Endothelial cell of umbilical vein (primary cell): ENCODE data around the gene KRTAP5-2. TPM values are rescaled to one million over a fixed set of nuclear protein-coding genes. Genes with fewer than 3 reads are reported as not detected.

Experiments used
- BruUV-seq: library from RNA; stranded (reverse); fragments of 400-500 nt; replicated peaks from 2 replicates; lab custom pipeline; 2021; lab: Mats Ljungman, UMichigan
- CTCF ChIA-PET: fragments of 300-600, 350-600 bp; sonication (Branson Sonifier 250); formaldehyde crosslinking; loops from one replicate; lab custom pipeline; 2021; ENCODE audit warnings: antibody characterized with exemption, inconsistent platforms; lab: Charles Lee
- POLR2A ChIA-PET: fragments of 300-600, 350-600 bp; sonication (Branson Sonifier 250); formaldehyde crosslinking; loops from one replicate; lab custom pipeline; 2021; ENCODE audit warnings: antibody characterized with exemption, inconsistent platforms; lab: Charles Lee
- DNase-seq: peaks from one replicate; pipeline ENCODE4 v3.0.0-alpha.2; 2011; ENCODE audit warnings: low read depth, low spot score
- FAIRE-seq: peaks from 2 replicates; lab custom pipeline; 2011; peaks lifted over from hg19 to GRCh38; lab: Jason Lieb, UNC
- H2AFZ ChIP-seq: 2 replicates; pipeline ENCODE4 v1.6.0; 2012; ENCODE audit warnings: low read depth, low read length, control low read depth, inconsistent platforms
- H3K27ac ChIP-seq: 2 replicates; pipeline ENCODE4 v1.5.1; 2011; ENCODE audit warnings: low read depth, mild to moderate bottlenecking, control low read depth, low read length, moderate library complexity; ENCODE audit not compliant: insufficient read depth
- H3K27me3 ChIP-seq, 2 experiments: 2 replicates each; pipeline versions ENCODE4 v1.6.0 to v1.6.1; 2011; ENCODE audit warnings: low read length in 2 of 2, mixed read lengths in 1 of 2; ENCODE audit not compliant: control insufficient read depth in 2 of 2, insufficient read depth in 2 of 2
- H3K36me3 ChIP-seq, 2 experiments: 2 replicates in 1 of 2; 3 replicates in 1 of 2; pipeline ENCODE4 v1.5.1; 2011; ENCODE audit warnings: low read length in 2 of 2, mild to moderate bottlenecking in 1 of 2, moderate library complexity in 1 of 2; ENCODE audit not compliant: control insufficient read depth in 2 of 2, insufficient read depth in 2 of 2; ENCODE audit errors: extremely low read depth in 1 of 2
- H3K4me1 ChIP-seq: 3 replicates; pipeline ENCODE4 v1.5.1; 2011; ENCODE audit warnings: mild to moderate bottlenecking, low read length; ENCODE audit not compliant: control insufficient read depth, insufficient read depth; ENCODE audit errors: extremely low read depth
- H3K4me2 ChIP-seq: 2 replicates; pipeline ENCODE4 v1.6.1; 2011; ENCODE audit warnings: low read length, control low read depth, mixed read lengths; ENCODE audit not compliant: insufficient read depth
- H3K4me3 ChIP-seq, 3 experiments: fragments of 200-600 bp in 1 of 3; sonication (generic), shearing (Covaris generic) in 1 of 3; replicated peaks in 1 of 3; 2 replicates each; pipeline ENCODE4 v1.5.1; 2011 to 2016; ENCODE audit warnings: control low read depth in 3 of 3, low read length in 3 of 3, mild to moderate bottlenecking in 2 of 3, inconsistent platforms in 1 of 3, low read depth in 1 of 3, moderate library complexity in 1 of 3; ENCODE audit not compliant: insufficient read depth in 1 of 3
- H3K79me2 ChIP-seq: 2 replicates; pipeline ENCODE4 v1.6.0; 2012; ENCODE audit warnings: low read length, inconsistent platforms; ENCODE audit not compliant: control insufficient read depth, insufficient read depth
- H3K9ac ChIP-seq: replicated peaks from 2 replicates; pipeline ENCODE3; 2011; ENCODE audit warnings: low read length, control low read depth; ENCODE audit not compliant: insufficient read depth; ENCODE audit errors: extremely low read depth
- H3K9me1 ChIP-seq: replicated peaks from 3 replicates; pipeline ENCODE4 v1.6.0; 2011; ENCODE audit warnings: mild to moderate bottlenecking, low read length; ENCODE audit not compliant: control insufficient read depth, insufficient read depth; ENCODE audit errors: extremely low read depth
- H3K9me3 ChIP-seq: replicated peaks from 2 replicates; pipeline ENCODE4 v1.5.1; 2012; ENCODE audit warnings: low read length, inconsistent platforms; ENCODE audit not compliant: control insufficient read depth, insufficient read depth
- H4K20me1 ChIP-seq: replicated peaks from 2 replicates; pipeline ENCODE3; 2011; ENCODE audit warnings: mild to moderate bottlenecking, low read length; ENCODE audit not compliant: control insufficient read depth, insufficient read depth; ENCODE audit errors: extremely low read depth
- CTCF ChIP-seq, 2 donors: IDR thresholded peaks; 1 replicate in 1 of 2; 2 replicates in 1 of 2; pipeline ENCODE4 v1.5.1; 2011; ENCODE audit warnings: low read length in 2 of 2, mild to moderate bottlenecking in 2 of 2, moderate library complexity in 2 of 2, control low read depth in 1 of 2, inconsistent platforms in 1 of 2, low read depth in 1 of 2; ENCODE audit not compliant: insufficient read depth in 1 of 2; ENCODE audit errors: extremely low read depth in 1 of 2
- EZH2 ChIP-seq: IDR thresholded peaks from 2 replicates; pipeline ENCODE4 v1.6.1; 2012; ENCODE audit warnings: borderline replicate concordance, low read depth, mild to moderate bottlenecking, moderate library complexity, low read length, inconsistent platforms; ENCODE audit not compliant: severe bottlenecking
- FOS ChIP-seq: IDR thresholded peaks from 2 replicates; pipeline ENCODE4 v1.6.1; 2011; ENCODE audit warnings: mild to moderate bottlenecking, low read length, moderate library complexity, borderline replicate concordance; ENCODE audit not compliant: insufficient read depth
- GATA2 ChIP-seq: IDR thresholded peaks from 2 replicates; pipeline ENCODE4 v1.7.0; 2011; ENCODE audit warnings: low read depth, mild to moderate bottlenecking, moderate library complexity, mixed read lengths, low read length; ENCODE audit not compliant: insufficient read length, insufficient read depth
- JUN ChIP-seq: IDR thresholded peaks from 2 replicates; pipeline ENCODE4 v1.6.1; 2011; ENCODE audit warnings: borderline replicate concordance, low read depth; ENCODE audit not compliant: insufficient read length, insufficient read depth
- MAX ChIP-seq: IDR thresholded peaks from 2 replicates; pipeline ENCODE4 v1.6.1; 2011; ENCODE audit not compliant: insufficient read depth, insufficient read length
- MYC ChIP-seq: IDR thresholded peaks from one replicate; pipeline ENCODE4 v1.6.1; 2011; ENCODE audit warnings: mild to moderate bottlenecking, low read depth, low read length
- POLR2A ChIP-seq: IDR thresholded peaks from 2 replicates; pipeline ENCODE4 v1.6.1; 2012; ENCODE audit warnings: low read depth, mild to moderate bottlenecking, control low read depth, low read length
- POLR2AphosphoS5 ChIP-seq: IDR thresholded peaks from 2 replicates; pipeline ENCODE4 v1.6.1; 2012; ENCODE audit warnings: low read depth, mild to moderate bottlenecking, control low read depth, low read length, moderate library complexity; ENCODE audit not compliant: insufficient read depth
- dilution Hi-C: fragments of 300-500 bp; cut with MboI; formaldehyde crosslinking; loops from one replicate; pipeline ENCODE4 v1.15.0; 2019; ENCODE audit warnings: low sequenced_read_pairs; ENCODE audit not compliant: extremely low pct_ligation_motif_present
- intact Hi-C: fragments of 100-400 bp; cut with micrococcal nuclease; formaldehyde crosslinking; loops from one replicate; pipeline ENCODE4 v1.10.0; 2022
- polyA plus RNA-seq, 4 experiments: library from polyadenylated mRNA; depleted of rRNA in 3 of 4; stranded (reverse) in 3 of 4; unstranded in 1 of 4; fragments of >200 nt; gene quantifications; 2 replicates each; pipeline versions ENCODE4 v1.2.1 to v1.2.3, GENCODE V29; 2011 to 2012; ENCODE audit warnings: missing spikeins in 1 of 4
- total RNA-seq: library from RNA; stranded (reverse); gene quantifications from 2 replicates; pipeline ENCODE4 v1.2.3, GENCODE V29; 2021

The KRTAP5-2 gene
- total and polyA plus RNA-seq, 2 donors (not counting 3 experiments of a cell fraction or from before 2014, with no cell fraction given): not detected

- dilution Hi-C loops: no loop called here
- H3K9ac ChIP-seq: no peak overlapping the region
- no peak overlapping the region for H3K4me2 ChIP-seq
- no peaks in the 10 kb centered on the region for H3K9me1 ChIP-seq
- no peaks in the 10 kb centered on the region for H3K36me3 ChIP-seq
- no peak for DNase-seq
- no peaks in the 10 kb centered on the region for H3K4me1 ChIP-seq
- H3K9me3 ChIP-seq: no peaks in the 10 kb centered on the region
- no TSS peak for BruUV-seq
- intact Hi-C loops: no loop called here
- TF ChIP-seq POLR2A (no peak), EZH2 (no peak), JUN (no peak), FOS (no peak), POLR2AphosphoS5 (no peak), CTCF (IDR thresholded peaks at IDR 0.05; ENCODE audit: extremely low read depth in 1 of 2, insufficient read depth in 1 of 2, low read depth in 1 of 2, low read length in 2 of 2) (no peak), MAX (no peak), MYC (no peak), GATA2 (no peak)
- H2AFZ ChIP-seq: no peak overlapping the region
- no peak overlapping the region for H3K27ac ChIP-seq
- ChIA-PET POLR2A (no interaction called here), CTCF (interaction anchor here (0.8 to 1.5 kb wide), 2 partner anchors 10 to 30 kb away, joined by 3 to 11 read pairs; no protein-coding TSS in a partner anchor)
- no peaks in the 10 kb centered on the region for H4K20me1 ChIP-seq
- H3K79me2 ChIP-seq: no peaks in the 10 kb centered on the region
- no peak for FAIRE-seq
- no peak overlapping the region for H3K4me3 ChIP-seq
- H3K27me3 ChIP-seq: peaks cover 0 to 2% of the 10 kb centered on the region in 2 experiments
Measured at GRCh38 chr11:1604711-1605110, 6.6 kb upstream of the KRTAP5-2 start.
